Gastrocnemius medialis (tissue), 4 donors: ENCODE measurements around the gene MAN1C1. TPM values are rescaled to one million over a fixed set of nuclear protein-coding genes. Genes with fewer than 3 reads are reported as not detected.

Experiments
- ATAC-seq, 2 donors: fragments of 150-250 bp; one replicate each; pipeline ENCODE4 v1.9.1; 2016
- DNase-seq, 2 donors: peaks; one replicate each; pipeline ENCODE4 v3.0.0-alpha.2; 2019
- H3K27ac ChIP-seq, 4 donors: fragments of 200-600 bp; sonication (generic); 1 replicate in 1 of 4; 2 replicates in 3 of 4; pipeline ENCODE4 v1.5.1; 2016 to 2018; ENCODE audit warnings: mild to moderate bottlenecking in 2 of 4, moderate library complexity in 1 of 4
- H3K27me3 ChIP-seq, 3 donors: fragments of 200-600 bp; sonication (generic) in 2 of 3; 1 replicate in 1 of 3; 2 replicates in 2 of 3; pipeline versions ENCODE4 v1.5.1 to v1.6.0; 2016 to 2019; ENCODE audit warnings: mild to moderate bottlenecking in 1 of 3, moderate library complexity in 1 of 3
- H3K36me3 ChIP-seq, 2 donors: fragments of 200-600 bp; sonication (generic) in 1 of 2; one replicate each; pipeline ENCODE4 v1.5.1; 2017 to 2018
- H3K4me1 ChIP-seq, 2 donors: fragments of 200-600 bp; sonication (generic) in 1 of 2; one replicate each; pipeline ENCODE4 v1.5.1; 2016 to 2017; ENCODE audit warnings: mild to moderate bottlenecking in 2 of 2
- H3K4me3 ChIP-seq, 4 donors: fragments of 200-600 bp; sonication (generic) in 3 of 4; 1 replicate in 1 of 4; 2 replicates in 3 of 4; pipeline ENCODE4 v1.5.1; 2016 to 2019; ENCODE audit warnings: mild to moderate bottlenecking in 2 of 4
- H3K9me3 ChIP-seq, 3 donors: fragments of 200-600 bp; sonication (generic) in 2 of 3; 1 replicate in 1 of 3; 2 replicates in 2 of 3; pipeline ENCODE4 v1.5.1; 2016 to 2019
- POLR2A ChIP-seq, 2 donors: fragments of 450-650 bp; IDR thresholded peaks; one replicate each; pipeline ENCODE4 v1.6.1; 2017; ENCODE audit warnings: antibody characterized with exemption in 2 of 2, mild to moderate bottlenecking in 2 of 2, moderate library complexity in 2 of 2
- in situ Hi-C, 4 donors: fragments of 200-750 bp; cut with MboI; loops; one replicate each; pipeline versions ENCODE4 v1.15.0 to v1.8.0; 2017; ENCODE audit warnings: low sequenced_read_pairs in 4 of 4
- intact Hi-C: fragments of 100-400 bp; cut with DNase I; formaldehyde crosslinking; loops from one replicate; pipeline ENCODE4 v1.15.1; 2023; ENCODE audit warnings: low total_unique reads
- total RNA-seq, 4 donors: library from RNA; depleted of rRNA; stranded (reverse); fragments of >200 nt; gene quantifications; one replicate each; pipeline versions ENCODE4 v1.1.0 to v1.2.3, GENCODE V29; 2016
- TF ChIP-seq, protein P1 (sequence below), 5 experiments: fragments of 450-650 bp in 3 of 5; fragments of 200-600 bp in 2 of 5; sonication (generic) in 2 of 5; IDR thresholded peaks in 4 of 5; conservative IDR thresholded peaks in 1 of 5; 1 replicate in 4 of 5; 2 replicates in 1 of 5; pipeline ENCODE4 v1.5.1; 2016 to 2019; ENCODE audit warnings: antibody characterized with exemption in 5 of 5, mild to moderate bottlenecking in 3 of 5, moderate library complexity in 3 of 5

The MAN1C1 gene
- total RNA-seq, 4 donors from 2014 or later = 2.0 to 4.4 (median 2.5) TPM

DNA sequence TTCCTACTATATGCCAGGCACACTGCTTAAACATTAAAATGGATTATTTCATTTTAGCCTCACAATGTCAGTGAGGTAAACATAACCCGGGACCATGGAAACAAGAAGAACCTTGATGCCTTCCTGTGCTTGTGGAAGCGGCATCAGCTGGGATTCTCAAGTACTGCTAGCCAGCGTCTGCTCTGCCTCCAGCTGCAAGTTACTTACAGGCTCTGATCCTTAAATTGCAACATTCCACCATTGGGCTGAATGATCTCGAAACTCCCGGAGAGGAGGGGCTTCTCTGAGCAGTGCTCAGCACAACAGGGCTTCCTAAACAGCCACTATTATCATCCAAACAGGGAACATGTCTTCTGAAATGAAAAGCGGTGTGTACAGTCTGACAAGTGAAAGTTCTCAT lies 6.7 kb upstream of the MAN1C1 start:
- in situ Hi-C loops = loop anchor here (5.0 to 25.0 kb wide), 4 partner anchors 127 to 192 kb away; partner anchors contain the start of gene SELENON (in 1 of the 4)
- no peaks in the 10 kb centered on the region for H3K4me1 ChIP-seq
- TF ChIP-seq, protein P1, sequence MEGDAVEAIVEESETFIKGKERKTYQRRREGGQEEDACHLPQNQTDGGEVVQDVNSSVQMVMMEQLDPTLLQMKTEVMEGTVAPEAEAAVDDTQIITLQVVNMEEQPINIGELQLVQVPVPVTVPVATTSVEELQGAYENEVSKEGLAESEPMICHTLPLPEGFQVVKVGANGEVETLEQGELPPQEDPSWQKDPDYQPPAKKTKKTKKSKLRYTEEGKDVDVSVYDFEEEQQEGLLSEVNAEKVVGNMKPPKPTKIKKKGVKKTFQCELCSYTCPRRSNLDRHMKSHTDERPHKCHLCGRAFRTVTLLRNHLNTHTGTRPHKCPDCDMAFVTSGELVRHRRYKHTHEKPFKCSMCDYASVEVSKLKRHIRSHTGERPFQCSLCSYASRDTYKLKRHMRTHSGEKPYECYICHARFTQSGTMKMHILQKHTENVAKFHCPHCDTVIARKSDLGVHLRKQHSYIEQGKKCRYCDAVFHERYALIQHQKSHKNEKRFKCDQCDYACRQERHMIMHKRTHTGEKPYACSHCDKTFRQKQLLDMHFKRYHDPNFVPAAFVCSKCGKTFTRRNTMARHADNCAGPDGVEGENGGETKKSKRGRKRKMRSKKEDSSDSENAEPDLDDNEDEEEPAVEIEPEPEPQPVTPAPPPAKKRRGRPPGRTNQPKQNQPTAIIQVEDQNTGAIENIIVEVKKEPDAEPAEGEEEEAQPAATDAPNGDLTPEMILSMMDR (IDR thresholded peaks at IDR 0.05 in 4 of 5, conservative IDR thresholded peaks at IDR 0.05 in 1 of 5) = no peak
- TF ChIP-seq POLR2A (IDR thresholded peaks at IDR 0.05) = no peak
- no peaks in the 10 kb centered on the region for H3K27me3 ChIP-seq
- no peaks in the 10 kb centered on the region for H3K36me3 ChIP-seq
- no peak for ATAC-seq
- intact Hi-C loops = loop anchor here (2.0 kb wide), 1 partner anchor 43 kb away; no protein-coding TSS in a partner anchor
- no peak overlapping the region for H3K4me3 ChIP-seq
- no peaks in the 10 kb centered on the region for H3K9me3 ChIP-seq
- H3K27ac ChIP-seq = no peak overlapping the region
- DNase-seq = no peak

DNA sequence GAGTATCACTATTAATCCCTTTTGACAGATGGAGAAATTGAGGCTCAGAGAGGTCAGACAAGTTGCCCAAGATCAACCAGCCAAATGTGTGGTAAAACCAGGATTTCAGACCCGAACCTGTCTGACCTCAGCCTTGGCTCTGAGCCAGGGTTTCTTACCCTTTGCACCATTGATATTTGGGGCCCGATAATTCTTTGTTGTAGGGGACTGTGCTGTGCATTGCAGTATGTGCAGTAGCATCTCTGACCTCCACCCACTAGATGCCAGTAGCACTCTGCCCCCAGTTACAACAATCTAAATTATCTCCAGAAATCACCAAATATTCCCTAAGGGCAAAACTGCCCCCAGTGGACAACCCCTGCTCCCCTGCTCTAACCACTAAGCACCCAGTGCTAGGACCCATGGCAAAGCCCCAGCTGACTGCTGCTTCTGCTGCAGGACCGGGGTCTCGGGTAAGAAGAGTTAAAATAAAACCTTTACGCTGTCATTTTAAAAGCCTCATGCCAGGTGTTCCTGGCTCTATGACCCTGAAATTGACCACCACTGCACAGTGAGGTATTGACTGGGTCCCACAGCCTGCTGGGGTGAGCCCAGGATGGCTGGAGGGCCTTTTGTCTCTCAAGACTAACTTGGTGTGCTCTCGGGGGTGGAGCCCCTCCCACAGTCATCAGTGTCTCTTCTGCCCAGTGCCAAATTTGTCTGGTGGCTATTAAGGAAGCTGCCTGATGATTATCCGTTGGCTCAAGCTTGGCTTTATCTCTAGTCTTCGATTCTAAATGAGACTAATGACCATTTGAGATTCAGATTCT lies 5.6 kb upstream of the MAN1C1 start:
- no peak for ATAC-seq
- intact Hi-C loops = no loop called here
- TF ChIP-seq, protein P1 (IDR thresholded peaks at IDR 0.05 in 4 of 5, conservative IDR thresholded peaks at IDR 0.05 in 1 of 5) = no peak
- no peak for TF ChIP-seq POLR2A (IDR thresholded peaks at IDR 0.05)

DNA sequence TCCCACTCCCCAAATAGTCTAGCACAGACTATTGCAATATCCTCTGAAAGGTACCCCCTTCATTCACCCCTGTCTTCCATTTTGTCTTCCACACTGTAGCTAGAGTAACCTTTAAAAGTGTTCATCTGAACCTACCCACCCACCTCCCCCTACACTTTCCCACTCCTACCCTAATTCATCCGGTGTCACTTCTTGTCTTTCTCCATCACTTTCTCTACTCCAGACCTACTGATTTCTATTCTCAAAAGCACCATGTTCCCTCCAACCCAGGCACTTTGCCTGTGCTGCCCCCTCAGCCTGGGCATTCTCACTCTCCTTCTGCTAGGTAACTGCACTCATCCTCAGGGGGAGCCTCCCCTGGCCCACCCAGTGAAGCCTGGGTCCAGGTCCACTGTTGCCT lies 4.7 kb upstream of the MAN1C1 start:
- Histone ChIP-seq H3K36me3 (no peaks in the 10 kb centered on the region), H3K4me3 (no peak overlapping the region), H3K4me1 (peaks cover 5 to 6% of the 10 kb centered on the region in 2 donors), H3K9me3 (no peaks in the 10 kb centered on the region), H3K27me3 (no peaks in the 10 kb centered on the region), H3K27ac (no peak overlapping the region)
- intact Hi-C loops = no loop called here
- no peak for DNase-seq
- in situ Hi-C loops = loop anchor here (5.0 to 25.0 kb wide), 3 partner anchors 125 to 190 kb away; partner anchors contain the start of gene SELENON (in 1 of the 4)
- no peak for ATAC-seq
- TF ChIP-seq, protein P1 (IDR thresholded peaks at IDR 0.05 in 4 of 5, conservative IDR thresholded peaks at IDR 0.05 in 1 of 5) = no peak
- TF ChIP-seq POLR2A (IDR thresholded peaks at IDR 0.05) = no peak

More for the DNA sequence above, 5.6 kb upstream of the MAN1C1 start:
- Histone ChIP-seq H3K9me3 (no peaks in the 10 kb centered on the region), H3K36me3 (no peaks in the 10 kb centered on the region), H3K27me3 (no peaks in the 10 kb centered on the region), H3K4me1 (peaks cover 3 to 5% of the 10 kb centered on the region in 2 donors), H3K4me3 (no peak overlapping the region), H3K27ac (no peak overlapping the region)
- in situ Hi-C loops = loop anchor here (5.0 to 25.0 kb wide), 3 partner anchors 126 to 191 kb away; partner anchors contain the start of gene SELENON (in 1 of the 4)
- no peak for DNase-seq

DNA sequence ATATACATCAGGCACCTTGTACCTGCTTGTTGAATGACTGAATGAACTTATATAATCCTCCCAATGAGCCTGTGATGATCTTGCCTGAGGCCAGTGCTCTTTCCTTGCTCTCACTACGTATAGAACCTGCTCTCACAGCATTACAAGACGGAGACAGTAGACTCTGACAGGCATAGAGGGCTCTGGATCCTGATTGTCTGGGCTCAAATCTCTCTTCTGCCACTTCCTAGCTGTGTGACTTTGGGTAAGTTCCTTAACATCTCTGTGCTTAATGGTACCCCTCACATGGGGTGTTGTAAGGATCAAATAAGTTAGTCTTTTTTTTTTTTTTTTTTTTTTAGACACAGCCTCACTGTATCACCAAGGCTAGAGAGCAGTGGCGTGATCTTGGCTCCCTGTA lies 4.2 kb upstream of the MAN1C1 start:
- H3K4me3 ChIP-seq = no peak overlapping the region
- in situ Hi-C loops (loop anchor here (5.0 to 25.0 kb wide), 3 partner anchors 125 to 190 kb away; partner anchors contain the start of gene SELENON (in 1 of the 4)), intact Hi-C loops (no loop called here)
- no peaks in the 10 kb centered on the region for H3K27me3 ChIP-seq
- no peak for DNase-seq
- ATAC-seq = no peak
- TF ChIP-seq, protein P1 (IDR thresholded peaks at IDR 0.05 in 4 of 5, conservative IDR thresholded peaks at IDR 0.05 in 1 of 5) = no peak
- no peak for TF ChIP-seq POLR2A (IDR thresholded peaks at IDR 0.05)
- H3K27ac ChIP-seq = no peak overlapping the region
- H3K36me3 ChIP-seq = no peaks in the 10 kb centered on the region
- H3K9me3 ChIP-seq = no peaks in the 10 kb centered on the region
- peaks cover 5 to 6% of the 10 kb centered on the region in 2 donors for H3K4me1 ChIP-seq
